Hindlimb muscle (tissue), 1 donor: ENCODE measurements around the gene AGO4. TPM values are rescaled to one million over a fixed set of nuclear protein-coding genes. Genes with fewer than 3 reads are reported as not detected.
A peak's percentile ranks its signal among the peaks of the same experiment; 100 is the strongest.
"Not testable (repeated sequence)": the region's sequence is repeated elsewhere in the genome, so short reads cannot be mapped to it uniquely, and the experiment has no call there.

Experiments used
- DNase-seq: peaks from one replicate; pipeline ENCODE4 v3.0.0-alpha.2; 2013
- polyA plus RNA-seq: library from polyadenylated mRNA; unstranded; fragments of 120-200 nt; gene quantifications from one replicate; pipeline ENCODE4 v1.2.1, GENCODE V29; 2013; ENCODE audit not compliant: insufficient read length

AGO4 gene
- polyA plus RNA-seq, result 14.9 TPM

DNA sequence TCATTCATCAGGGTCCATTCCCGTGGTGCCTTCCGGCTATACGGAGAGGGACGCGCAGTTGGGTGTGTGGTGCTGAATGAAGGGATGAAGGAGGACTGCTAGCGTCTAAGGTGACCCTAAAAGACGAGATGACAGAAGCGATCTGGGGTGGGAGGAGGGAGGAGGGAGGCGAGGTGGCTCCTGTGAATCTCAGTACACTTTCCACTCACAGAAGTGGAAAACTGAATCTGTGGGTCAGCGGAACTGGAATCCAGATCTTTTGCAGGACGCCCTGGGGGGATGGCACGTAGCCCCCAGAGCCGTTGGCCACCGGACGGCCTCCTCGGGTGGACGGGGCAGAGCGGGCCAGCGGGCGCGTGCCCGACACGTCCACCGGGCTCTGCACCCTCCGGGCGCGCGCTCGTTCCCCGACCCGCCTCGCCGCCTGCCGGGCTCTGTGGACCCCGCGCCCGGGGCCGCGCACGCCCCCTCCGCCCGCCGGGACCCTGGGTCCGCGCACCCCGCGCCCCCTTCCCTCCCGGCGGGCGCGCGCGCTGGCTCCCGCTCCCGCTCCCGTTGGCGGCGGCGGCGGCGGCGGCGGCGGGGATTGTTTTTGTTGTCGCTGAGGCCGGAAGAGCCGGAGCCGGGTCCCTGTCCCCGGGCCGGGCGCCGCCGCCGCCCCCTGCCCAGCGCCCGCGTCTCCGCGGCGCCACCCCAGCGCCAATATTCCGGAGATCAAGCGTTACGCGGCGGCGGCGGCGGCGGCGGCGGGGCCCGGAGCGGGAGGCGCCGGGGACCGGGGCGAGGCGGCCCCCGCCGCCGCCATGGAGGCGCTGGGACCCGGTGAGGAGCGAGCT lies at the start of gene AGO4:
Gene AGO4 (plus strand): TSS at position 403 of the 836 bp plus-strand sequence. CDS start 401 bp downstream, at position 804.
- DNase-seq, result peak; percentile 70

DNA sequence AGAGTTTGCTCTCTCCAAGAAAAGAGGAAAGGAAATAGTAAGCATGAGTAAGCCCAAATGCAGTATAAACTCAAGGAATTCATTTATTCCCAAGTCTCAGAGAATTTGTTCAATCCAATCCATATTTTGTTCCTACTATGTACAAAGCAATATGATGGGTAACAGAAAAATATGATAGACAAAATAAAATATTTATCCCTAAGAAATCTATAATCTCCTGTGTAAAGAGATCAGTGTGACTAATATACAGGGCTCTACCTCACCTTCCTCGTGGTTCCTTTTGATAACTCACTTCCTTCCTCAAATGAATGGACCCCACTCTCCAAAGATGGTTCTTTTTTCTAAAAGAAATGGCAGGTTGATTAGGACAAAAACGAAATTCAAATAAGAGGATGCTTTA lies 45.7 kb upstream of the AGO4 start:
- no peak for DNase-seq

DNA sequence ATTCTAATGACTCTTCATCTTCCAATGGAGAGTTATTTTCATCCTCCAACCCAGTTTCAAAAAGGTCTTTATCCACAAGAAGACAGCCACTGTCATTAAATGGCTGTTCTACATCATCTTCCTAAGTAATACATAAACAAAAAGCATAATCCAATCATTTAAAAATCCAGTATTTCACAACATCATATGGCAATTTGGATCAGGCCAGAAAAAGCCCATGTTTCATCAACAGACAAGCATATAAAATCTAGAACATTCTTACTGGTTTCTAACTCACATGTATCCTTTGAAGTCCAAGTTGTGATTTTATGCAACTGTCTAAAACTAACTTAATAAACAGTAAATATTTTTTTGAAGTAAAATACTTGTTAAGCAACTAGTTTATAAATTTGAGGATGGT lies 44.6 kb upstream of the AGO4 start:
- no peak for DNase-seq

DNA sequence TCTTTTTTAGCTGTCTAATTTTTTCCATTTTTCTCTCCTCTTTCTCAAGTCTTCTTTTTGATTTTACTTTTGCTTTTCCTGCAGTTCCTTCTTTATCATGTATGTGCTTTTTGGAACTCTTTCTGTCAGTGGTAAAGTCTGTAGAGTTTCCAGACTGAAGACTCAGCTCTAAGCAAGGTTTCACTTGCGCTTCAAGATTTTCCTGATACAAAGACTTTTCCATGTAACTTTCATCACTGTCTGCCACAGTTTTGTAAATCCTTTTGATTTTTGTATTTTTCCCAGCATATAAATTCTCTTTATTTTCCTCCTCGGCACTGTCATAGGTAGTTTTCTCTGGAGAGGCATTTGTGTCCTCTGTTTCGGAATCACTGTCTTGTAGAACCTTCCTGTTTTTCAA lies 43.5 kb upstream of the AGO4 start:
- no peak for DNase-seq

DNA sequence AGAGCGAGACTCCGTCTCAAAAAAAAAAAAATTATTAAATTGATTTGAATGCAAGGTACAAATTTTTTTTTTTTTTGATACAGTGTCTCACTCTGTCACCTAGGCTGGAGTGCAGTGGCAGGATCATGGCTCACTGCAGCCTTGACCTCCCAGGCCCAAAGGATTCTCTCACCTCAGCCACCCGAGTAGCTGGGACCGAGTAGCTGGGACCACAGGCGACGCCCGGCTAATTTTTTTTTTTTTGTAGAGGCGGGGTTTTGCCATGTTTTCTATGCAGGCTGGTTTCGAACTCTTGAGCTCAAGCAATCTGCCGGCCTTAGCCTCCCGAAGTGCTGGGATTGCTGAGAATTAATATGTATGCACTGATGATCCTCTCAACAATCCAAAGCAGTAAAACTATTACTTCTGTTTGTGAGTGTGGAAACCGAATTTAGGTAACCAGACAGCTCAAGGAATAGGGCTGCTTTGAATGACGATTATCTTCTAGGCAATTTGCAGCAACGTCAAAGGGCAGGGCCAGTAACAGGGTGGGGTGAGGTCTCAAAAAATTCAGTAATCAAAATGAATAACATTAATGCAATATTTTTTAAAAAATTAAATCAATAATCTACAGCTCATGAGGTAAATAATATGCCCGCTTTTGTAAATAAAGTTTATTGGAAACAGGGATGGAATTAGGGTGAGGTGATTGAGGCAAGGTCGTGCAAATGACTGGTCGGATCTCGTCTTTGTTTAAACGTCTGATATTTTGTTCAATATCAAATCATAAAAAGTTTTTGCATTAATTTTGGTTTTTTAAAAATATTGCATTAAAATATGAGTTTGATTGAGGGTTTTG lies 39.2 kb upstream of the AGO4 start:
- DNase-seq, result no peak

DNA sequence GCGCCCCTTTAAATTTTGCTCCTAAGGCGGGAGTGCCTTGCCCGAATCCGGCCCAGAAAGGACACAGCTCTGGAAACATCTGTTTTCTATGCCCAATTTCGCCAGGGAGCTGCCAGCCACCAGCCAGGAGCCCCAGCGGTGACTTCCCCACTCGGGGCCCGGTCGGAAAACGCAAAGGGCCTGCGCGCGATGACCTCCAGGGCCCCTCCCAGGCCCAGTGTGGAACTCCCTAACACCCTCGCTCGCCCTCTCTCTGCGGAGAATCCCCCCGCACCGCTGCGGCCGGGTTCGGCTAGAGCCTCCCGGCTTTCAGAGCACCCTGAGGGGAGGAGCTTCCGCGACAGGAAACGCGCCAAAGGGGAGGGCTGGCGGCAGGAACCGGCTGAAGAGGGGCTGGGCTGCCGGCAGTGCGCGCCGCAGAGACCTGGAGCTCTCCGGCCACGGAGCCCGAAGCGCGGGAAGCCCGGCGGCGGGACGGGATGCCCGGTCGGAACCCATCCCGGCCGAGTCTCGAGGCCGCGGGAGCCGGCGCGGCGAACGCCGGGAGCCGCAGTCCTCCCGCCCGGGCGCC lies 38.5 kb upstream of the AGO4 start:
- DNase-seq, result peak; percentile 93

DNA sequence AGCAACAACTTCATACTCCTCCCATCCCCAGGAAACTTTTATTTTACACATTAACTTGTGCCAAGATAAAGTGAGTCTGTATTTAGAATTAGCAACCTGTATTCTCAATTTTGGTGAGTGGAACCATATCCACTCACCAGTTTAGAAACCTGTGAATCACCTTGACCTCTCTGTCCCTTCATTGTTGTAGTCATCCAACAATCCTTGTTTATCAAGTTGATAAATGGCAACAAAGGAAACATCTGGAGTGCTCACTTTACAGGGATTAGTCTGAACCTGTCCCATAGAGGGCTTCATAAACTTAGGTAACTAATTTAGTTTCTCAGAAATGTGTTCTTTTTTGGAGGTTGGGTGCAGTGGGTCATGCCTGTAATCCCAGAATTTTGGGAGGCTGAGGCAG lies 34.1 kb upstream of the AGO4 start:
- DNase-seq, result no peak

DNA sequence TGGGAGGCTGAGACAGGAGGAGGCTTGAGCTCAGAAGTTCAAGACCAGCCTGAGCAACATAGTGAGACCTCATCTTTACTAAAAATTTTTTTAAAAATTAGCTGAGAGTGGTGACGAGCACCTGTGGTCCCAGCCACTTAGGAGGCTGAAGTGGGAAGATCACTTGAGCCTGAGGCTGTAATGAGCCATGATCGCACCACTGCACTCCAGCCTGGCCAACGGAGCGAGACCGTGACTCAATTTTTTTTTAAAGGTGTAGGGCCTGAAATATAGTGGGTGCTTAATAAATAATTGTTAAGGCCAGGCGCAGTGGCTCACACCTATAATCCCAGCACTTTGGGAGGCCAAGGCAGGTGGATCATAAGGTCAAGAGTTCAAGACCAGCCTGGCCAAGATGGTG lies 31.6 kb upstream of the AGO4 start:
- DNase-seq, result not testable (repeated sequence)

DNA sequence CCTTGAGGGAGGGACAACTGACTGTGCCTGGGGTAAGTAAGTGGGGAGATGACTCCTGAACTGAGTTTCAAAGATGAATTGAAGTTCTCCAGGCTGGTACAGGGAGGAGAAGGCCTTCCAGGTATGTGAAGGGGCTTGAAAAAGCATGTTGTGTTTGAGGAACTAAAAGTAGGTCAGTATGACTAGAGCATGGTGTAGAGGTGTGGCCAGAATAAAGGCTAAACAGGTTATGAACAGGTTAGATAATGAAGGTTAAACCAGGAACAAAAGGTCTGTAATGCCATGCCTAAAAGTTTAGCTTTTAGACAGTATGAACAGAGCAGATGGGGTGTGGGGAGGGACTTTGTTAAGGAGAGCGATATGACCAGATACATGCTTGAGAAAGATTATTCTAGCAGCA lies 30.7 kb upstream of the AGO4 start:
- DNase-seq, result no peak

DNA sequence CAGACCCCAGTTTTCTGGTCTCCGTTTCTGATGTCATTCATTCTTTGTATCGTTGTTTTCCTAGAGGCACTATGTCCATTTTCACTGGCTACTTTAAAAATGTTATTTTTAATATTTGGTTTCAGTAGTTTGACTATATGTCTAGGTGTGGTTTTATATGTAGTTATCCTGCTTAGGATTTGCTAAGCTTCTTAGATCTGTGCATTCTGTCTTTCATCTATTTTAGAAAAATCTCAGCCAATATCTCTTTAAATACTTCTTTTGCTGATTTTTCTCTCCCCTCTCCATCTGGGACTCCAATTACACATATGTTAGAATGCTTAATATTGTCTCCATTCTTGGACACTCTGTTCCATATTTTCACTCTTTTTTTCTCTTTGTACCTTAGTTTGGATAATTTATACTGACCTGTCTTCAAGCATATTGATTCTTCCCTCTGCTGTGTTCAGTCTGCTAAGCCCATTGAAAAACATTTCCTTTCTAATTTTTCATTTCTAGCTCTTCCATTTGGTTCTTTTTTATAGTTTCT lies 24.7 kb upstream of the AGO4 start:
- no peak for DNase-seq

DNA sequence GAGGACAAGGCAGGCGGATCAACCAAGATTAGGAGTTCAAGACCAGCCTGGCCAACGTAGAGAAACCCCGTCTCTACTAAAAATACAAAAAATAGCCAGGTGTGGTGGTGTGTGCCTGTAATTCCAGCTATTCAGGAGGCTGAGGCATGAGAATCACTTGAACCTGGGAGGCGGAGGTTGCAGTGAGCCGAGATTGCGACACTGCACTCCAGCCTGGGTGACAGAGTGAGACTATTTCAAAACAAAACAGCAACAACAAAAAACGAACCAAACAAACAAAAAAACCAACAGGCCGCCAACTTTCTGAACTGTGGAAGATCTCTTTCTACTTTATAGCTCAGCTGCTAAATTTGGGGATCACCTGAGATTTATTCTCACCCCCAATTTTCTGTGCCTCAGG lies 23.5 kb upstream of the AGO4 start:
- DNase-seq, result not testable (repeated sequence)

DNA sequence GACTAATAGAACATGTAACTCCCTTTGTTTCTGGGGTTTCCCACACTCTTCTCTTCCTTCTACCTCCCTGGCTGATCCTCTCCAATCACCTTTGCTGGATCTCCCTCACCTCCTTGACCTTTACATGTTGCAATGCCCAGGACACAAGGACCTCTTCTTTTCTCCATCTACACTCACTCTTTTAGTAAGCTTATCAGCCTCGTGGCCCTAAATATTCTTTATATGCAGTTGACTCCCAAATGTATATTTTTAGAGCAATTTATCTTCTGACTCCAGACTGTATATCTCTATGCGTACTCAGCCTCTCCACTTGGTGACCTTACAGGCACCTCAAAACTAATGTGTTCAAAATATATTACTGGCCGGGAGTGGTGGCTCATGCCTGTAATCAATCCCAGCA lies 19.7 kb upstream of the AGO4 start:
- no peak for DNase-seq

DNA sequence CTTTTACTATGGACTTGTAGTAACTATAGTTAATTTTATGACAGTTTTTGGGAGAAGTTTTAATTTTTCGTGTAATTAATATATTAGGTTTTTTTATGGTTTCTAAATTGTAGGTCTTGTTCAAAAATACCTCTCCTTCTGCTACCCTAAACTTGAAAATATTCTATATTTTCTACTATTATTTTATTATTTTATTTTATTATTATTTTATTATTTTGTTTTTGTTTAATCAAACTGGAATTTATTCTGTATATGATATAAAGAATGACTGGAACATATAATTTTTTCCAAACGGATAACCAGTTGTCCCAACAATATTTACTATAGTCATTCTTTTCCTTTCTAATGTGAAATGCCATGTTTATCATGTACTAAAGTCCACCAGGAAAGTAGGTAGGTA lies 17.1 kb upstream of the AGO4 start:
- no peak for DNase-seq

DNA sequence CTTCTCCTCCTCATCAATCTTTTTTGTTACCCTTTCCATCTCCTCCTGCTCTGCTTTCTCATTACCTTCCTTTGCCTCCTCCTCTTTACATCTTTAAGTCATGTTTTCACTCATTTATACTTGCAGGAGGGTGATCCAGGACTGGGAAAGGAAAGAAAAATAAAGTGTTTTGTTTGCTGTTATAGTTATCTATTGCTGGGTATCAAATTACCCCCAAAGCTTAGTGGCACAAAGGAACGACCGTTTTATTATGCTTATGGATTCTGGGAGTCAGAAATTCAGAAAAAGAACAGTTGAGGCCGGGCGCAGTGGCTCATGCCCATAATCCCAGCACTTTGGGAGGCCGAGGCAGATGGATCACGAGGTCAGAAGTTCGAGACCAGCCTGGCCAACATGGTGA lies 12.5 kb upstream of the AGO4 start:
- no peak for DNase-seq

DNA sequence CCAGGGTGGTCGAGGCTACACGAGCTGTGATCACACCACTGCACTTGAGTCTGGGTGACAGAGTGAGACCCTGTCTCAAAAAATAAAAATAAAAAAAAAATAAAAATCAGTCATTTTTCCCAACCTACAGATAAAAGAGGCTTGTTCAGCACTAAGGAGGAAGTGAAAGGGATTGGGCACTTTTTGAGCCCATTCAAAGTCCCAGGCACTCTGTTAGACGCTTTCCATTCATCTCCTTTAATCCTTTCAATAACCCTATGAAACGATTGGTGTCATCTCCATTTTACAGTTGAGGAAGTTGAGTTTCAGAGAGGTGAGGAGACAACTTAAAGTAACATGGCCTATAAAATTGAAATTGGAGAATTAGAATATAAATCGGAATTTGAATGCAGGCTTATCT lies 10.4 kb upstream of the AGO4 start:
- no peak for DNase-seq

DNA sequence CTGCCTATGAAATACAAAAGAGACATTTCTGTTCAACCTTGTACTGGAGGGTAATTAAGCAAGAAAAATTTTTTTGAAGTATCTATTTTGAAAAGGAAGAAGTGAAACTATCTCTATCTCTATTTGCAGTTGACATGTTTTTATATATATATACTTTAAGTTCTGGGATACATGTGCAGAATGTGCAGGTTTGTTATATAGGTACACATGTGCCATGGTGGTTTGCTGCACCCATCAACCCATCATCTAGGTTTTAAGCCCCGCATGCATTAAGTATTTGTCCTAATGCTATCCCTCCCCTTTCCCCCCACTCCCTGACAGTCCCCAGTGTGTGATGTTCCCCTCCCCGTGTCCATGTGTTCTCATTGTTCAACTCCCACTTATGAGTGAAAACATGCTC lies 9.8 kb upstream of the AGO4 start:
- DNase-seq, result not testable (repeated sequence)

DNA sequence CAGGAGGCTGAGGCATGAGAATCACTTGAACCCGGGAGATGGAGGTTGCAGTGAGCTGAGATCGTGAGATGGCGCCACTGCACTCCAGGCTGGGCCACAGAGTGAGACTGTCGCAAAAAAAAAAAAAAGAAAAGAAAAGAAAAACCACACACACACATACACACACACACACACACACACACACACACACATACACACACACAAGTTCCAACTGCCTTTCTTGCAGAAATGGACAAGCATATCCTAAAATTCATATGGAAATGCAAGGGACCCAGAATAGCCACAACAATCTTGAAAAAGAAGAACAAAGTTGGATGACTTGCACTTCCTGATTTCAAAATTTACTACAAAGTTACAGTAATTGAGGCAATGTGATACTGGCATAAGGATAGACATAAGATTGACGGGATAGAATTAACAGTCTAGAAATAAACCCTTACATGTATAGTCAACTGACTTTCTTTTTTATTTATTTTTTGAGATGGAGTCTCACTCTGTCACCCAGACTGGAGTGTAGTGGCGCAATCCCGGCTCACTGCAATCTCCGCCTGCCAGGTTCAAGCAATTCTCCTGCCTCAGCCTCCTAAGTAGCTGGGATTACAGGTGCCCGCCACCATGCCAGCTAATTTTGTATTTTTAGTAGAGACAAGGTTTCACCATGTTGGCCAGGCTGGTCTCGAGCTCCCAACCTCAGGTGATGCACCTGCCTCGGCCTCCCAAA lies 7.5 kb upstream of the AGO4 start:
- DNase-seq, result not testable (repeated sequence)

DNA sequence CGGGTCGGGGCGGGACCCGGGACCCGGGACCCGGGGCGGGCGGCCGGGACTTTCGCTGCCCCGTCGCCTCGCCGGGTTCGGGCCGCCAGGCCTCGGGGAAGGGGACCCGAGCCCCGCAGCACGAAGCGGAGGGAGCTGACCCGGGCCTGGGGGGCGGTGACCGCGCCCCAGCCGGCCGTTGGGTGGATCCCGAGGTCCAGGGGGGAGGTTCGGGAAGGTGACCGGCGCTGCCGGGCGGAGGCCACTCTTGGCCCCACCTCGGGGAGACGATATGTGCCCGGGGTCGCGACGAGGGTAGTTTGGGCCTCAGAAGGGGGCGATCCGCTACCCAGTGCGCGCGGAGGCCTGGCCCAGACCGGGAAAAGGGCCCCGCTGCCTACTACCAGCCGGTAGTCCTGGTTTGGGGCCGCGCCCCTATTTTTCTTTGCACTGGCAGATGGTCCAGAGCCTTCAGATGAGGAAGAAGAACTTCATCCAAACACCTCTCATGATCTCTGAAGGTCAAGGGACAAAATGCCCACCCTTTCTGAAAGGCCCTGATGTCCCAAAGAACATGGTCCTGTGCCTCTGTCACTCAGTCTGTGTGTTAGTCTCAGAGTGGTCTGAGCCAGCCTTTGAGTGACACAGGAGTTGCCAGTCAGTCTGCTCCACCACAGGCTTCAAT lies 766 bp downstream of the AGO4 start:
- peak; percentile 30 for DNase-seq

DNA sequence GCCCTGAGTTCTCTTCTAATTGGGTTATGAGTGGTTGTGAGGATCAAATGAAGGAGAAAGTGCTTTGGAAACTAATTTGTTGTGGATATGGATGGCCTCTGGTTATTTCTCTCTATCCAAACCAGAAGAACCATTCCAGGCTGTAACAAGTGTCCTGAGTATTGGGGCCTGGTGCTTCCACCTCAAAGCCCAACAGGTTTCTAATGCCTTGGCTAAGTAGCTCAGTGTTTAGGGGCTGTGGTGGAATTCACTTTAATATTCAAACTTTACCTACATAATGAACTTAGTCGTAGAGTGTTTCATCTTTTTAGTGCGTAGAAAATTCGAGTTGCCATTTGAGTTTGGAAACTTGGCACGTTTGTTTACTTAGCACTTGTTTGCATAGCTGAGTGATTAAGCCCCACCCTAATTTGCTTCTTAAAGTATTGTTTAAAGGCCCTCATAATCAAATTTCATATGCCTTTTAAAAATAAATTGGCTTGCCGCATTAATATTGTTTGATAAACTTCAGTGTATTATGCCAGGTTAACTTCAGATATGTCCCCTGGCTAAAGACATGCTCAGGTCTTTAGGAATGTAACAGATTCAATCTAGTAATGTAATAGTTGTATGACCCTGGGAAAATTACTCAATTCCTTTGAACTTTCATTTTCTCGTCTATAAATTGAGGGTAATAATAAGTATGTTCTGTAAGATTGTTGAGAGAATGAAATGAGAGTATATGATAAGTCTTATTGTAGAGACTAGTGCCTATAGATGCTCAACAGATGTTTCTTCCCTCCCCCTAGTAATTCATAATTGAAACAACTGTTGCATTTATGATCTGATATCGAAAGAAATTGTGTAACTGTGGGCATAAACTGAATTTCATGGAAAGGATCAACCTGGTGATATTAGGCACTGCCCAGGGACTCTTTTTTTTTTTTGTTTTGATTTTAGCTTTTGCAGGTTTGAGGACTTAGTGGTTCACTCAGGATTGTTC lies 1.6 kb downstream of the AGO4 start:
- DNase-seq, result no peak

DNA sequence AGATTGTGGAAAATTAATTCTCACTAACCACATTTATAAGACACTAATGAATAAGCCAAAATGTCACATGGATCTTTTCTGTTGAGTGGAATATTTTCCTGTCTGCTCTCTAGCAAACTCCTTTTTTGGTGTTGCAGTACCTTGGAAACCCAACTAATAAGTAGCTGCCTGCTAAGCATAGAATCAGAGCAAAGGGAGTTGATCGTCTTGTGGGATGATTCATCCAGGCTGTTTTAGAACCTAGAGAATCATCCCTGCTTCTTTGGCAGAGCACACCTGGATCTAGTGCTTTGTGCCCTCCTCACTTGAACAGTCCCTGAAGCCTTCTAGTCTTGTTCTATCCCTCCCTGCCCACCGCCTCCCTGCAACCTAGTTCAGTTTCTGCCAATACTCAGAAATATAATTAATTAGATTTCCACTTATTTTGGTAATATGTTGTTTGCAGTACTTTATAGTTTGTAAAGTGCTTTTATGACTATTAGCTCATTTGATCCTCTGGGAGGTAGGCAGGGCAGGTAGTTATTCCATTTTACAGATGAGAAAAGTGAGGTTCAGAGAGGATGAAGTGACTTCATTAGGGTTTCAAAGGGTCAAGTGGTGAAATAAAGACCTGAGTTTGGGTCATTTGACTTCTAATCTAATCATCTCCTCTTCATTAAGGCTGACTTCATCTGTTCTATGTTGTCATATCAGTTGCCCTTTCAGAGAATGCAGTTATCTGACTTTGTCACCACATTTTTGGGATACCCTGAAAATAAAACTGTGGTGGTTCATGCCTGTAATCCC lies 2.5 kb downstream of the AGO4 start:
- DNase-seq, result no peak
